GM19395 (cell line): ENCODE measurements around the gene SEMA3A.
"Not testable (repeated sequence)": the region's sequence is repeated elsewhere in the genome, so short reads cannot be mapped to it uniquely, and the experiment has no call there.

Experiments
- ATAC-seq: cut with Tn5 transposase; IDR thresholded peaks from one replicate; pipeline ENCODE4 v1.9.1; 2021; ENCODE audit warnings: mild to moderate bottlenecking, moderate library complexity; ENCODE audit not compliant: unreplicated experiment

SEMA3A gene

DNA sequence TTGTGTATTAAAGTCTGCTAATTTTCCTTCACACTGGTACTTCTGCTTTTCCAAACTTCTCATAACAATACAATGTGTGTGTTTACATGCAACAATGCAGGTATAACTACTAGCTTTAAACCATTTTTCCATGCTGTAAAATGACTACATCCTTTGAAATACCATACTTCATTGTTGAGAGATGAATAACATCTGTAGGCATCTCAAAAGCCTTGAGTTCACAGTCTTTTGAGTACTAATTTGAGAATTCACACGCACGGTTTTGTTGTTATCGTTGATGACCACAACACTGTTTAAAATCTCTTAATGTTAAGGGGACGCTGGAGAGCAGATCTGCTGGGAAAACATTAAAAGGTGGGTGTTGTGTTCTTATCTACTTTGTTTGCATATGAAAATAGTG lies 37.4 kb downstream of the SEMA3A start:
- no peak for ATAC-seq

DNA sequence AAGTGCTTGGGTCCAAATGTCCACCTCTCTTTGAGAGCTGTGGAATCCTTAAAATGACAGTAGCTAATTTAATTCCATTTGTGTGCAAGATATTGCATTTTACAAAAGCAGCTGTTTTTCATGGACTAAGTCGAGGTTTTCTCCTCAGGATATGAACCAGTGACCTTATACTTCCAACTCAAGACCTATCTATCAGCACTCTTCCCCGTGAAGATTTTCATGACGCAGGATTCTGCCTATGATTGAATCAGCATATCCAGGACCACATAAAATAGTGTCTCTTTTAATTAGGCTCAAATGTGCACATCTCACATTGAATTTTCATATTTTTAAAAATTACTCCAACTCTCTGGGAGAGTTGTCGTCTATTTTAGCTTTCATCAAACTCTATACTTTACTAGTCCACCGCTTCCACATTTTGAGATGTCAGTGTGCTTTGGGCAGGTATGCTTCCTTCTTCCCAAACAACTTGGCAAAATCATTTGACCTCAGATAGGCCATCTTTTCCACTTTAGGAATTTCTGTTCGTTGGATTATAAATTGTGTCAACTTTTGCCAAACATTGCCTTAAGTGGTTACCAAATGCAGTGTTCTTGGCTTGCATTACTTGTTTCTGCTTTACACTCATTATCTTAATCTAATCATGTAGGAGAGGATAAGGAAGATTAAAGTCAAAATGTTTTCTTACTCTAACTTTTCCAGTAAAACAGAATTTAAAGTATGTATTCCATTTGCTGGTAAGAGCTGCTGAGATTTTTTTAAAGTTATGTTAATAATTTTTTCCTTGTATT lies 39.4 kb downstream of the SEMA3A start:
- no peak for ATAC-seq

- ATAC-seq, result no peak
Observed at GRCh38 chr7:84152995-84153394, 41.6 kb downstream of the SEMA3A start.

DNA sequence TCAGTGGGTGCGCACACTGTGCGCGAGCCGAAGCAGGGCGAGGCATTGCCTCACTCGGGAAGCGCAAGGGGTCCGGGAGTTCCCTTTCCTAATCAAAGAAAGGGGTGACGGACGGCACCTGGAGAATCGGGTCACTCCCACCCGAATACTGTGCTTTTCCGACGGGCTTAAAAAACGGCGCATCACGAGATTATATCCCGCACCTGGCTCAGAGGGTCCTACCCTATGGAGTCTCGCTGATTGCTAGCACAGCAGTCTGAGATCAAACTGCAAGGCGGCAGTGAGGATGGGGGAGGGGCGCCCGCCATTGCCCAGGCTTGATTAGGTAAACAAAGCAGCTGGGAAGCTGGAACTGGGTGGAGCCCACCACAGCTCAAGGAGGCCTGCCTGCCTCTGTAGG lies 44.2 kb downstream of the SEMA3A start:
- ATAC-seq, result not testable (repeated sequence)

DNA sequence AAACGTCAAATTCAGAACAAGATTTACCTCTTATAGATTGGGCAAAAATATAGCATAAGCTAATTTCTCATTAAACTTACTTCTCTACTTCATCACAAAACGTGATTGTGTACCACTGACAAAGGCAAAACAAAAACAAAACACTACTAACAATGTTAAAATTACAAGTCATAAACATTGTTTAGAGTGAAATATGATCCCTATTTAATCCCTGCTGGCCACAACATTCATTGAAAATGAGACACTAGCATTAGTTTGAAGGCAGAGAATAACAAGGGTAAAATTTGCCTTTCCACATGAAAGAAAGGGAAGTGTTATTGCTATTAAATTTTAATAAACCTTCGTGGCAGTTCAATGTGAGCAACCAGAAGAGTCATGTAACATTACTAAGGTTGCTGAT lies 45.0 kb downstream of the SEMA3A start:
- no peak for ATAC-seq

DNA sequence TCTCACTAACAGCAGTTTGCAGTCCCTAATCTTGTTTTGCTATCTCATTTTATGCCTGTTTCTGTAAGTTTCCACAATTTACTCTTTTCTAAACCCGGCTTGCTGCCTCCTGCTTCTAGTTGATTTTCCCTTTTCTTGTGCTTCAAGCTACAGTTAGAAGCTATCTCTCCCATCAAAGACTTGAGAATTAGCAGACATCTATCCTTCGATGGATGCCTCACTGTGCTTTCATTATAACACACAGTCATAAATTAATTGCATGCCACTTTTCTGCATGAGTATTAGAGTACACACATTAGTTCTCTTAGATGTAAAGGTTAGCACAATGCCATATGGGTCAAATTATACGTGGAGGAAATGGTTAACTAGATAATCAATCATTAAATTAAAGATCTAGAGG lies 48.7 kb downstream of the SEMA3A start:
- ATAC-seq, result no peak

- no peak for ATAC-seq
Observed at GRCh38 chr7:84144935-84145334, 49.7 kb downstream of the SEMA3A start.

GRCh38 chr7:84144480-84144879 lies 50.1 kb downstream of the SEMA3A start:
- no peak for ATAC-seq

DNA sequence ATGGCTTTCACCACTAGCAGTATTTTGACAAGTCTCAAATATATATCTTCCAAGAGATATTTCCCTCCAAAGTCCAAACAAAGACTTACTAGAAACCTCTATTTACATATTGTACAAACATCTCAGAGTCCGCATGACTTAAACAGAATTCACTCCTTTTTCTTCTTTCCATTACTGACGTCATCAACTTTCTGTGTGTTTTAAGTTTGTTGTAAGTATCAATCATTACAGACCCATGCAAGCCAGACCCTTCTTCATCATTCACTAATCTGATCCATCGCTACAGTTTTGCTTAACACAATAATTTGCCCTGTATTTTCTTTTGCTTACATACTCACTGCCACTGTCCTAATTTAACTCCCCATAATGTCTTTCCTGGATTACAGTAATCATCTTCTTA lies 51.9 kb downstream of the SEMA3A start:
- no peak for ATAC-seq

DNA sequence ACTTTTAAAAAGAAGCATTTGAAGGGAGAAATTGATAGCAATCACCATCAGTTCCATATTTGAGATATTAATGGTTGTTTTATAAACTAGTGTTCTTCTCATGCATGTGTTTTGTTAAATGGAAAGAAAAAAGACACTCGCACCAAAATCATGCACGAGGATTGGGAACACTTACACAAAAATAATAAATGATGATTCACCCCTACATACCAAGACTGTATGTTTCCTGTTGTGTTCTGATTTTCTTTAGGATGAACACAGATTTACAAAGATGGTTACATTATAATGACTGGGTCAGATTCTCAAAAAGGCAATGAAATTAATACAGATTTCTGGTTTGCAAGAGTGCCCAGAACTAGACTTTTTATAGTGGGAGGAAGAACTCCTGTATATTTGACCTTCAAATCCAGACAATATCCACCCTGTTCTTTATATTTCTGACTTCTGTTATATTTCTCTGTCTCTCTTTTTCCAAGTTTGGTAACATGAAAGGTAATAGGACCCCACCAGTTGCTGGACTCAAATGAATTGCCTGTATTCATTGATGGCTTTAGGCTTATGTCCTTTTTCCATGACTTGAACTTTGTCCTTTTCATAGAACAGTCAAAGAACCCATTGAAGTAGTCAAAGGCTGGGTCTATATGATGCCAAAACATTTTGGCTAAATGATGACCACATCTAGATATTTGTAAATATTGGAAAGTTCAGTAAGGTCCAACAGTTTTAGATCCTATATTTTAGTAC lies 54.4 kb downstream of the SEMA3A start:
- ATAC-seq, result no peak

GRCh38 chr7:84138411-84138810 lies 56.2 kb downstream of the SEMA3A start:
- ATAC-seq, result no peak

GRCh38 chr7:84137812-84138211 lies 56.8 kb downstream of the SEMA3A start:
- no peak for ATAC-seq

DNA sequence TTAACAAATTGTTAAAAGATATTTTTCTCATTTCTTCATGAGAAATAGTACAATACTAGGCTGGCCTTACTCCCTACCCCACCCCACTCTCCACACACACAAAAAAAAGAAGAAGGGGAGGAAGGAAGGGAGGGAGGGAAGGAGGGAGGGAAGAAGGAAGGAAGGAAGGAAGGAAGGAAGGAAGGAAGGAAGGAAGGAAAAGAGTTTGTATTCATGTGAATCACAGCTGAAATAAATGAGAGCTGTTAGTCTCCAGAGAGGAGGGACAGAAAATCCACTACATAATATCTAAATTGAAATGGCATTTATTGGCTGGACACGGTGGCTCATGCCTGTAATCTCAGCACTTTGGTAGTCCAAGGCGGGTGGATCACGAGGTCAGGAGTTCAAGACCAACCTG lies 57.8 kb downstream of the SEMA3A start:
- no peak for ATAC-seq

DNA sequence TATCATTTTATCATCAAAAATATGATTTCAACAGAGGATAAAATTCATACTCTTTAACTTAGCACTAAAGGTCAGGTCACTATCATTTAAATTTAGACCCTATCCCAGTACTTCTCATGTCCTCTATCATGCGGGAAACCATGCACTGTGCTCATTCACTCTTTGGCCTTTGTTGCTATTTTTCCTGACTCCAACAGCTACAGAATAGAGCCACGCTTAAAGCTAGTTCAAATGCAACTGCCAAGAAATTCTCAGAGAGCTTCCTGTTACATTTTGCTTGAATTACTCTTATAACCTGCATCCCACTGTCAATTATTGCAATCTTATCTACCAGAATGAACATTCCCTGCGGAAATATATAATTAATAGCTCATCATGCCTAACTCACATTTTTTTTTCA lies 58.3 kb downstream of the SEMA3A start:
- no peak for ATAC-seq

- ATAC-seq, result no peak
Observed at GRCh38 chr7:84134169-84134568, 60.4 kb downstream of the SEMA3A start.

DNA sequence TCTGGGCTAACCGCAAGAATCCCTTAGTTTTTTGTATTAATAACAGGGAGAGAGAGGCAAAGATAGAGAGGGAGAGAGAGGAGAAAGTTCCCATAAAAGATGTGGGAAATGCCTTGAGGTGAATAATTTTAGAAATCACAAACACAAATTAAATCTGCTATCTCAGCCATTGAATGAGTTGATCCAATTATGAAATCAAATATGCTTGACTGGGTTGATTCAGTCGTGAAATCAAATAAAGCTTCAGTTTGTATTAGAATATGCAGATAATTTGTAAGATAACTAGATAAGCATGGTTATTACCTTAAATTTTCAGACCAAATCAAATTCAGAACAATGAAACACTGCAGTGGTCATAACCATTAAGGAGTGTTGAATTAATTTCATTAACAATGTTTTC lies 68.9 kb downstream of the SEMA3A start:
- no peak for ATAC-seq

DNA sequence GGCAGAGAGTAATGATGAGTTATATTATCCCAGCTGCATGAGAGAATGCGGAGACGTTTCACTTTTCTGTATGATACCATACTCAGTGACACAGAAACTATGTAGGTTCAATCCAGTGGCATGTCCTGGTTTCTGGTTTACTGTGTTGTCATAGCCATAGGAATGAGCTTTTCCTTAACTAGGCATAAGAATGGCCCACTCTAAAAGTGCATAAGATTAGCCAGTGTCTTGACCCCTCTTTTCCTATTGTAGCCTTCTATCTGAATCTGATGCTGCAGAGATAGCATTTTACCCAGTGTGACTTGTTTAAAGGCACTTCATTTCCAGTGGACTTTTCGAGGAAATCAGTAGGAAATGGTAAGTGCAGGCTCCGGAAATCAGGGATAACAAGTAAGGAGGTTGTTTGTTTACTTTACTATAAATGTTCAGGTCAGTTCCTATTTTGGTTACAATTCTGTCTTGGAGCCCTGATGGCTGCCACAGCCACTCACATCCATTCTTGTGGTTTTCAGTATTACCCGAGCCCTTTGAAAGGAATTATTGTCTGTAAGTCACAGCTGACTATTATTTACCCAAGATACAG lies 70.5 kb downstream of the SEMA3A start:
- ATAC-seq, result no peak

DNA sequence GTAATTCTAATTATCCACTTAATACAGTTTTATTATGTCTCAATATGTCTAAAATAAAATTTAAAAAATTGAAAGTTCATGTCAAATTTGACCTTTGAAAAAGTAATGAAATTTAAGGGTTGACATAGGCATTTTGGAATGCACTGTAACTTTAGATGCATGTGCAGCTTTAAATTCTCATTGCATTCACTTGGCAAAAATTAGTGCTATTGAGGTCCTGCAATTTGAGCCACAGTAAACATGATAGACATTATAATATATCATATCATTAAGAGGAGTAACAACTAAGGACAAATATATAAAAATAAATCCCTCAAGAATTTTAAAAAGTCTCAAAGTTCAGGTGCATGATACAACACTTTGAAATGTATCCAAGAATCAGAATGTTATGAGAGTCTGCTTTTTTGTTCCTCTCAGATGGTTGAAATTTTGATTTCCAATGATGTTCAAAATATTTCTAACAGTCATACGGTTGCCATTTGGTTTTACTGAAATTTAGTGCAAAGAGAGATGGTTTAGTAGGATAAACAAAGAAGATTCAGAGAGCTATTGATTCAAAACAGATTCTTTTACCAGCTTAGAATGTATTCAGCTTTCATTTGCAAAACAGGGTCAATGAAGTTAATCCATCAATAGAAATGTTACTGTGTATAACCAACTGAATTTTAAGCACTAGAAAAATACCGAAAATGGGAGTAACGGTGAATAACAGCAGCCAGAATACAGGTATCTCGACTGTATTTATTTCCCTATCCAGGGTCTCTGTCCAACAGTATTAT lies 71.8 kb downstream of the SEMA3A start:
- no peak for ATAC-seq

DNA sequence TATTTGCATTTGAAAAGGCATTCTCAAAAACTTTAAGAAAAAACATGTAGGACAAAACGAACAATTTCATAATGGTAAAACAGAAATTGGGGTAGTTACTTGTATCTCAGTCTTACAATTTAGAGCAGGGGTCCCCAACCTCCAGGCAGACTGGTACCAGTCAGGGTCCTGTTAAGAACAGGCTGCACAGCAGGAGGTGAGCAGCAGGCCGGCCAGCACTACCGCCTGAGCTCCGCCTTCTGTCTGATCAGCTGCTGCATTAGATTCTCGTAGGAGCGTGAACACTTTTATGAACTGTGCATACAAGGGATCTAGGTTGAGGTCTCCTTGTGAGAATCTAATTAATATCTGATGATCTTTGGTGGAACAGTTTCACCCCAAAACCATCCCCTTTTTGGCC lies 77.3 kb downstream of the SEMA3A start:
- ATAC-seq, result no peak

GRCh38 chr7:84113906-84114850 lies 80.4 kb downstream of the SEMA3A start:
- no peak for ATAC-seq
